ENCODE data around the gene DYNC1I2. TPM values are rescaled to one million over a fixed set of nuclear protein-coding genes. Genes with fewer than 3 reads are reported as not detected.
A peak's percentile ranks its signal among the peaks of the same experiment; 100 is the strongest.

Gene DYNC1I2
- total RNA-seq, 1 donor from 2014 or later = 92.1 TPM

DNA sequence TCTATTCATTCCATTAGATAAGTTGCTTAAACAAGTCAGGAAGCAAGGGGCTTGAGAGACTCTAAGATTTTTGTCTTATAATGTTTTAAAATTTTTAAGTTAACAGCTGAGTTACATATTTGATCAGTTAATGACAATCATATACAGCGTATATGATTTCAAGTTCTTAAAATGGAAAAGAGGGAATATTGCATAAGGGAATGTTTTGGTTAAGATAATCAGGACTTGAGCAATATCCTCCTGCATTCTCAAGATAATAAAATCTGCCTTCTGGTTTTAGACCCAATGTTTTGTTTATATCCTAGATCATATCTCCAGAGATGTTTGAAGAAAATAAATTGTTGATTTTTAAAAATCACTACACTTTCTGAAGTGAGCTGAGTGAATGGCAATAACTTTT, 13.4 kb upstream of the DYNC1I2 start:
- Histone ChIP-seq H3K4me3 (no peak overlapping the region), H3K9me3 (no peaks in the 10 kb centered on the region), H3K36me3 (no peaks in the 10 kb centered on the region), H3K27me3 (no peaks in the 10 kb centered on the region), H3K4me1 (no peaks in the 10 kb centered on the region), H3K27ac (no peak overlapping the region)
- DNase-seq (ENCODE audit: extremely low spot score in 2 of 2) = no peak
- TF ChIP-seq, protein P1, sequence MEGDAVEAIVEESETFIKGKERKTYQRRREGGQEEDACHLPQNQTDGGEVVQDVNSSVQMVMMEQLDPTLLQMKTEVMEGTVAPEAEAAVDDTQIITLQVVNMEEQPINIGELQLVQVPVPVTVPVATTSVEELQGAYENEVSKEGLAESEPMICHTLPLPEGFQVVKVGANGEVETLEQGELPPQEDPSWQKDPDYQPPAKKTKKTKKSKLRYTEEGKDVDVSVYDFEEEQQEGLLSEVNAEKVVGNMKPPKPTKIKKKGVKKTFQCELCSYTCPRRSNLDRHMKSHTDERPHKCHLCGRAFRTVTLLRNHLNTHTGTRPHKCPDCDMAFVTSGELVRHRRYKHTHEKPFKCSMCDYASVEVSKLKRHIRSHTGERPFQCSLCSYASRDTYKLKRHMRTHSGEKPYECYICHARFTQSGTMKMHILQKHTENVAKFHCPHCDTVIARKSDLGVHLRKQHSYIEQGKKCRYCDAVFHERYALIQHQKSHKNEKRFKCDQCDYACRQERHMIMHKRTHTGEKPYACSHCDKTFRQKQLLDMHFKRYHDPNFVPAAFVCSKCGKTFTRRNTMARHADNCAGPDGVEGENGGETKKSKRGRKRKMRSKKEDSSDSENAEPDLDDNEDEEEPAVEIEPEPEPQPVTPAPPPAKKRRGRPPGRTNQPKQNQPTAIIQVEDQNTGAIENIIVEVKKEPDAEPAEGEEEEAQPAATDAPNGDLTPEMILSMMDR (IDR thresholded peaks at IDR 0.05) = no peak
- TF ChIP-seq POLR2A (IDR thresholded peaks at IDR 0.05) = no peak
- no peak for TF ChIP-seq POLR2AphosphoS5 (IDR thresholded peaks at IDR 0.05; ENCODE audit: insufficient read depth in 1 of 2, low read depth in 1 of 2)
- intact Hi-C loops (cut with DNase I) = no loop called here

DNA sequence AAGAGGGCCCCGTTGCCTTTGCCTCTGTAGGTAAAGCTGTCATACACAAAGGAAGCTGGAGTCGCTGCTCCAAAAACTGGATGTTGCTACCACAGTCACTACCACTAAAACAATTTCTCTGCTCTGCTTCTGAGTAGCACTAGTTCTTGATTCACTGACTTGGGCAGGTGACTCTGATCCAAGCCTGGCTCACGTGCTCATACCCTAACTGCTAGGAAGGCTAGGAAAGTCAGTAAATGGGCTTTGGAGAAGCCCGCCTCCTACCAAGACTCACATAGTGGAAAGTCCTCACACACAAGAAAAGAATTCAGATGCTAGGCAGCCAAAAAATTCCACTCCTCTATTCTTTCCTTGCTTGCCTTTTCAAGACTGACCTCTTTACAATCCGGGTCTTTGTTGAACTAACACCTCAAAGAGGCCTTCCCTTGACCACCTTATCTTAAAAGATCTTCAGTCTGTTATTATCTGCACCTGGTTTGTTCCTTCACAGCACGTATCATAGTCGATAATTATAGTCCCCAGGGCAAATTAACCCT, 11.4 kb upstream of the DYNC1I2 start:
- DNase-seq (ENCODE audit: extremely low spot score in 2 of 2) = no peak
- H3K36me3 ChIP-seq = no peaks in the 10 kb centered on the region
- H3K27ac ChIP-seq = no peak overlapping the region
- intact Hi-C loops (cut with DNase I) = no loop called here
- no peaks in the 10 kb centered on the region for H3K4me1 ChIP-seq
- TF ChIP-seq, protein P1 (IDR thresholded peaks at IDR 0.05) = no peak
- TF ChIP-seq POLR2A (IDR thresholded peaks at IDR 0.05) = no peak
- no peak for TF ChIP-seq POLR2AphosphoS5 (IDR thresholded peaks at IDR 0.05; ENCODE audit: insufficient read depth in 1 of 2, low read depth in 1 of 2)
- no peaks in the 10 kb centered on the region for H3K27me3 ChIP-seq
- H3K4me3 ChIP-seq = no peak overlapping the region
- H3K9me3 ChIP-seq = no peaks in the 10 kb centered on the region

DNA sequence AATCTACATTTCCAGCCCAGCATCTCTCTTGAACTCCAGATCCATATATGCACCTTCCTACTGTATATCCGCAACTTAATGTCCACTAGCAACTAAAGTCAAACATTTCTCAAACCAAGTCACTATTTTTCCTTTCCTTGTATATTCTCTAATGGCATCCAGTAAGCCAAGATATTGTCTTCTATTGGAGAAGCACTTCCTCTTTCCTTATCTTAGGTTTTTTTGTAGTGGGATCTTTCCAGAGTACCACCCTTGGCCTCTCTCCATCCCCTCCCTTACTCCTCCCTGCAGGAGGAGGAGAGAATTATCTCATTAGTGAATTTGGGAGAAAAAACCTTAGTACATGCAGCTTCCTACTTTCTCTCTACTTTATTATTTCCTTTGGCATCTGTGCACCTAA, 8.7 kb upstream of the DYNC1I2 start:
- TF ChIP-seq POLR2AphosphoS5 (IDR thresholded peaks at IDR 0.05; ENCODE audit: insufficient read depth in 1 of 2, low read depth in 1 of 2) = no peak
- TF ChIP-seq POLR2A (IDR thresholded peaks at IDR 0.05) = no peak
- TF ChIP-seq, protein P1 (IDR thresholded peaks at IDR 0.05) = no peak
- intact Hi-C loops (cut with DNase I) = no loop called here

DNA sequence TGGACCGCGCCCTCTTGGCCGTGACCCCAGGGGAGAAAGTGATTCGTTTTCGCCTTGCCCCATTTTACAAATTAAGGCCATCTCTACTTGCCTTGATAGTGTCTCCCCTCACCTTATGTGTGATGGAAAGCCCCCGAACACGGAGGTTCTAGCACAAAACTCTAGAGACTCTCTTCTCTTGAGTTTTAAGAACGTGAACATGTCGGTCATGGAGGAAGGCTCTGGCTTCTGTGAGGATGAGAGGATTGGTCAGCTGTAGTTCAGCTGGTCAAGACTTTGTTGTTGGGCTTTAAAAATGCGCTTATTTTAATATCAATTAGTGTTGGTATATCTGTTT, 828 bp downstream of the DYNC1I2 start:
- TF ChIP-seq POLR2AphosphoS5 (IDR thresholded peaks at IDR 0.05; ENCODE audit: insufficient read depth in 1 of 2, low read depth in 1 of 2) (no peak), POLR2A (IDR thresholded peaks at IDR 0.05) (no peak)
- TF ChIP-seq, protein P1 (IDR thresholded peaks at IDR 0.05) = no peak
- H3K9me3 ChIP-seq = no peaks in the 10 kb centered on the region
- peaks cover 31% of the 10 kb centered on the region for H3K4me1 ChIP-seq
- H3K27ac ChIP-seq = peak overlapping the region; percentile 82
- no peak for DNase-seq (ENCODE audit: extremely low spot score in 2 of 2)
- no peaks in the 10 kb centered on the region for H3K27me3 ChIP-seq
- intact Hi-C loops (cut with DNase I) = loop anchor here (10.0 kb wide), 1 partner anchor 253 kb away; the partner anchor contains the start of genes DCAF17 and METTL8
- peak overlapping the region; percentile 84 to 85 for H3K4me3 ChIP-seq
- peaks cover 0 to 15% of the 10 kb centered on the region in 2 donors for H3K36me3 ChIP-seq

More for the DNA sequence above, 8.7 kb upstream of the DYNC1I2 start:
- Histone ChIP-seq H3K4me3 (no peak overlapping the region), H3K27me3 (no peaks in the 10 kb centered on the region), H3K4me1 (no peaks in the 10 kb centered on the region), H3K27ac (no peak overlapping the region), H3K36me3 (no peaks in the 10 kb centered on the region), H3K9me3 (no peaks in the 10 kb centered on the region)
- DNase-seq (ENCODE audit: extremely low spot score in 2 of 2) = no peak

DNA sequence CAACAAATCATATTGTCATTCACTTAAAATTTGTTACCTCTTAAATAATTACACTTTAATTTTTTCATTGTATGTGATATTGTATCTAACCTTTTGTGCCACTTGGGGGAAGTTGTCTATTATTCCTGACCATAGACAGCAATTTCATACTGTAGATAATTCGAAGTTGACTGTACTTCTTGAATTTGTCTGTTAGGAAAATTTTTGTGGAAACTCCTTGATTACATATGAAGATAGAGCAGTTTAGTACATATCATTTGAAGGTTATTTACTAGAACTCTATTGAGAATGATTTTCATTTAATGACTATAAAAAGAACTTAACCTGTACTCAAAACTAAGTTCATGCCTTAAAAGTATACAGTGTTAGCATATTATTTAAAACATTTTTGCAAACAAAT, 5.1 kb downstream of the DYNC1I2 start:
- no peaks in the 10 kb centered on the region for H3K9me3 ChIP-seq
- H3K27ac ChIP-seq = no peak overlapping the region
- H3K27me3 ChIP-seq = no peaks in the 10 kb centered on the region
- intact Hi-C loops (cut with DNase I) = no loop called here
- TF ChIP-seq POLR2A (IDR thresholded peaks at IDR 0.05) (no peak), POLR2AphosphoS5 (IDR thresholded peaks at IDR 0.05; ENCODE audit: insufficient read depth in 1 of 2, low read depth in 1 of 2) (no peak)
- TF ChIP-seq, protein P1 (IDR thresholded peaks at IDR 0.05) = no peak
- H3K36me3 ChIP-seq = peaks cover 0 to 31% of the 10 kb centered on the region in 2 donors
- no peak for DNase-seq (ENCODE audit: extremely low spot score in 2 of 2)
- peaks cover 31% of the 10 kb centered on the region for H3K4me1 ChIP-seq
- H3K4me3 ChIP-seq = no peak overlapping the region
